HG03060 (cell line): ENCODE measurements around the gene NPFFR1.
A peak's percentile ranks its signal among the peaks of the same experiment; 100 is the strongest.

Experiments used
- ATAC-seq: cut with Tn5 transposase; IDR thresholded peaks from one replicate; pipeline ENCODE4 v1.9.1; 2021; ENCODE audit warnings: low read depth, moderate number of reproducible peaks; ENCODE audit not compliant: unreplicated experiment

NPFFR1 gene

GRCh38 chr10:70315815-70316214 is 32.0 kb upstream of the NPFFR1 start:
- ATAC-seq: no peak

GRCh38 chr10:70315276-70315675 is 31.5 kb upstream of the NPFFR1 start:
- ATAC-seq: no peak

- ATAC-seq: no peak
These were observed 29.2 kb upstream of the NPFFR1 start for GRCh38 chr10:70312972-70313371.

GRCh38 chr10:70312249-70312648 is 28.4 kb upstream of the NPFFR1 start:
- no peak for ATAC-seq

- no peak for ATAC-seq
These were observed 27.9 kb upstream of the NPFFR1 start for GRCh38 chr10:70311698-70312097.

GRCh38 chr10:70309661-70310060 is 25.9 kb upstream of the NPFFR1 start:
- no peak for ATAC-seq

- ATAC-seq: no peak
These were observed 24.6 kb upstream of the NPFFR1 start for GRCh38 chr10:70308121-70309060.

GRCh38 chr10:70306886-70307520 is 23.2 kb upstream of the NPFFR1 start:
- ATAC-seq: no peak

- ATAC-seq: no peak
These were observed 22.4 kb upstream of the NPFFR1 start for GRCh38 chr10:70306181-70306705.

GRCh38 chr10:70303730-70304129 is 19.9 kb upstream of the NPFFR1 start:
- no peak for ATAC-seq

- no peak for ATAC-seq
These were observed 18.5 kb upstream of the NPFFR1 start for GRCh38 chr10:70302292-70302691.

- no peak for ATAC-seq
These were observed 17.2 kb upstream of the NPFFR1 start for GRCh38 chr10:70300908-70301597.

GRCh38 chr10:70300461-70300860 is 16.7 kb upstream of the NPFFR1 start:
- no peak for ATAC-seq

- ATAC-seq: no peak
These were observed 16.1 kb upstream of the NPFFR1 start for GRCh38 chr10:70299876-70300275.

- ATAC-seq: no peak
These were observed 14.6 kb upstream of the NPFFR1 start for GRCh38 chr10:70298393-70298792.

- ATAC-seq: no peak
These were observed 13.4 kb upstream of the NPFFR1 start for GRCh38 chr10:70297224-70297623.

- no peak for ATAC-seq
These were observed 12.6 kb upstream of the NPFFR1 start for GRCh38 chr10:70296406-70296899.

GRCh38 chr10:70295926-70296325 is 12.1 kb upstream of the NPFFR1 start:
- ATAC-seq: no peak

GRCh38 chr10:70295321-70295720 is 11.5 kb upstream of the NPFFR1 start:
- no peak for ATAC-seq

- peak; percentile 77 for ATAC-seq
These were observed 9.5 kb upstream of the NPFFR1 start for GRCh38 chr10:70293169-70293843.
